A549 (cell line): ENCODE measurements around the gene ADAMTS2. TPM values are rescaled to one million over a fixed set of nuclear protein-coding genes. Genes with fewer than 3 reads are reported as not detected.

Source experiments
- ATAC-seq, 2 experiments: fragments of 200-7000 bp in 1 of 2; fragments of >200 bp in 1 of 2; cut with Nextera tagmentation in 1 of 2; cut with Tn5 transposase in 1 of 2; 3 replicates each; pipeline versions ENCODE4 v1.8.0 to v1.9.1; 2018 to 2020; ENCODE audit warnings: mild to moderate bottlenecking in 1 of 2, moderate library complexity in 1 of 2
- CTCF ChIA-PET: fragments of 300-600 bp; sonication (Branson Sonifier 250); formaldehyde crosslinking; extraction: SDS; loops from one replicate; lab custom pipeline; 2021; ENCODE audit warnings: antibody characterized with exemption, inconsistent platforms; lab: Yijun Ruan, JAX
- POLR2A ChIA-PET: fragments of 350-600 bp; formaldehyde crosslinking; extraction: SDS; loops from one replicate; lab custom pipeline; 2021; ENCODE audit warnings: antibody characterized with exemption, inconsistent platforms; lab: Yijun Ruan, JAX
- DNase-seq, 2 experiments: peaks; one replicate each; pipeline versions ENCODE4 v3.0.0 to v3.0.0-alpha.2; 2011 to 2016; ENCODE audit warnings: low read depth in 1 of 2, low spot score in 1 of 2
- FAIRE-seq: peaks from 2 replicates; lab custom pipeline; 2011; peaks lifted over from hg19 to GRCh38; lab: Jason Lieb, UNC
- H3K27ac ChIP-seq, 2 experiments: fragments of >200 bp; sonication (Bioruptor Twin); formaldehyde crosslinking; 3 replicates each; pipeline ENCODE4 v1.5.1; 2016 to 2017
- H3K4me1 ChIP-seq: fragments of >200 bp; sonication (Bioruptor Twin); formaldehyde crosslinking; 3 replicates; pipeline ENCODE4 v1.6.1; 2016
- H3K4me2 ChIP-seq: fragments of >200 bp; sonication (Bioruptor Twin); formaldehyde crosslinking; 3 replicates; pipeline ENCODE4 v1.6.1; 2016
- H3K4me3 ChIP-seq: fragments of >200 bp; sonication (Bioruptor Twin); formaldehyde crosslinking; 3 replicates; pipeline ENCODE4 v1.5.1; 2016
- H3K9me3 ChIP-seq: fragments of >200 bp; sonication (Bioruptor Twin); formaldehyde crosslinking; 3 replicates; pipeline ENCODE4 v1.6.1; 2016
- CHD4 ChIP-seq: fragments of 200-600 bp; sonication (generic); IDR thresholded peaks from 2 replicates; pipeline ENCODE4 v1.6.1; 2016; ENCODE audit warnings: antibody characterized with exemption, mild to moderate bottlenecking, borderline replicate concordance
- ELK1 ChIP-seq: fragments of 150-350 bp; IDR thresholded peaks from 2 replicates; pipeline ENCODE4 v1.6.1; 2014; ENCODE audit warnings: low read depth, mild to moderate bottlenecking, low read length
- ESRRA ChIP-seq: fragments of 150-350 bp; IDR thresholded peaks from 2 replicates; pipeline ENCODE4 v1.6.1; 2014; ENCODE audit warnings: mild to moderate bottlenecking, low read length, borderline replicate concordance
- FOSB ChIP-seq: fragments of 250-450 bp; sonication (Bioruptor Pico); IDR thresholded peaks from 2 replicates; pipeline ENCODE4 v1.5.0; 2020; ENCODE audit warnings: mild to moderate bottlenecking, moderate library complexity
- FOXS1 ChIP-seq: fragments of 250-450 bp; sonication (Bioruptor Pico); IDR thresholded peaks from 2 replicates; pipeline ENCODE4 v1.5.0; 2020; ENCODE audit warnings: mild to moderate bottlenecking, moderate library complexity
- GATA3 ChIP-seq: IDR thresholded peaks from 2 replicates; pipeline ENCODE4 v1.6.1; 2012; ENCODE audit warnings: borderline replicate concordance
- HDAC2 ChIP-seq: fragments of 200-600 bp; sonication (generic); IDR thresholded peaks from 2 replicates; pipeline ENCODE4 v1.6.1; 2016
- HEYL ChIP-seq: fragments of 250-450 bp; sonication (Bioruptor Pico); IDR thresholded peaks from 2 replicates; pipeline ENCODE4 v1.8.0; 2021; ENCODE audit warnings: mild to moderate bottlenecking, moderate library complexity
- HMGXB4 ChIP-seq: fragments of 250-450 bp; sonication (Bioruptor Pico); IDR thresholded peaks from 2 replicates; pipeline ENCODE4 v1.5.0; 2021; ENCODE audit warnings: mild to moderate bottlenecking, moderate library complexity, borderline replicate concordance
- HOXA7 ChIP-seq: fragments of 250-450 bp; sonication (Bioruptor Pico); IDR thresholded peaks from 2 replicates; pipeline ENCODE4 v1.5.0; 2020; ENCODE audit warnings: mild to moderate bottlenecking, moderate library complexity
- JUN ChIP-seq, 2 experiments: fragments of >200 bp; sonication (Bioruptor Twin); formaldehyde crosslinking; IDR thresholded peaks; 2 replicates in 1 of 2; 3 replicates in 1 of 2; pipeline ENCODE4 v1.6.1; 2016 to 2017
- MAFK ChIP-seq: fragments of 450-650 bp; IDR thresholded peaks from 2 replicates; pipeline ENCODE4 v1.6.1; 2014; ENCODE audit not compliant: partially characterized antibody
- MYC ChIP-seq: IDR thresholded peaks from 2 replicates; pipeline ENCODE4 v1.6.1; 2012; ENCODE audit warnings: mild to moderate bottlenecking, inconsistent platforms, low read length, improper control_type of control experiment, borderline replicate concordance
- PHF8 ChIP-seq: fragments of 200-600 bp; sonication (generic); IDR thresholded peaks from 2 replicates; pipeline ENCODE4 v1.6.1; 2016; ENCODE audit warnings: low read depth, mild to moderate bottlenecking, antibody characterized with exemption, moderate library complexity, borderline replicate concordance
- RCOR1 ChIP-seq: fragments of 150-350 bp; IDR thresholded peaks from 2 replicates; pipeline ENCODE4 v1.6.1; 2014; ENCODE audit warnings: antibody characterized with exemption, low read length, low read depth
- SMC3 ChIP-seq: fragments of >200 bp; sonication (Bioruptor Twin); formaldehyde crosslinking; IDR thresholded peaks from 3 replicates; pipeline ENCODE4 v1.6.1; 2018; ENCODE audit warnings: inconsistent platforms
- SREBF2 ChIP-seq: fragments of 450-650 bp; IDR thresholded peaks from 2 replicates; pipeline ENCODE4 v1.6.1; 2014; ENCODE audit warnings: mild to moderate bottlenecking, moderate library complexity
- ZC3H11A ChIP-seq: fragments of 450-650 bp; IDR thresholded peaks from 2 replicates; pipeline ENCODE4 v1.6.1; 2014; ENCODE audit warnings: antibody characterized with exemption, mild to moderate bottlenecking
- WGBS: methylation state at CpG from one replicate; pipeline ENCODE4 v1.1.6; 2017; ENCODE audit errors: missing lambda C conversion rate; 5-methylcytosine and 5-hydroxymethylcytosine counted together
- polyA plus RNA-seq, 4 experiments: library from polyadenylated mRNA; depleted of rRNA in 3 of 4; stranded (reverse); fragments of >200 nt; fragmentation: RNase III in 1 of 4; extraction: RNeasy Plus Mini Kit Qiagen cat#74134 plus additional on column Dnase treatment in 1 of 4; gene quantifications; 2 replicates in 3 of 4; 3 replicates in 1 of 4; pipeline ENCODE4 v1.2.3, GENCODE V29; 2011 to 2017
- TF ChIP-seq, protein P1 (sequence below): IDR thresholded peaks from 2 replicates; pipeline ENCODE4 v1.6.1; 2012
- TF ChIP-seq, protein P2 (sequence below): fragments of 250-450 bp; sonication (Bioruptor Pico); IDR thresholded peaks from 2 replicates; pipeline ENCODE4 v1.5.0; 2020; ENCODE audit warnings: low read depth, mild to moderate bottlenecking, moderate library complexity

The ADAMTS2 gene
- polyA plus RNA-seq, 2 of the 4 experiments (the other 2 are of a cell fraction): not detected

DNA sequence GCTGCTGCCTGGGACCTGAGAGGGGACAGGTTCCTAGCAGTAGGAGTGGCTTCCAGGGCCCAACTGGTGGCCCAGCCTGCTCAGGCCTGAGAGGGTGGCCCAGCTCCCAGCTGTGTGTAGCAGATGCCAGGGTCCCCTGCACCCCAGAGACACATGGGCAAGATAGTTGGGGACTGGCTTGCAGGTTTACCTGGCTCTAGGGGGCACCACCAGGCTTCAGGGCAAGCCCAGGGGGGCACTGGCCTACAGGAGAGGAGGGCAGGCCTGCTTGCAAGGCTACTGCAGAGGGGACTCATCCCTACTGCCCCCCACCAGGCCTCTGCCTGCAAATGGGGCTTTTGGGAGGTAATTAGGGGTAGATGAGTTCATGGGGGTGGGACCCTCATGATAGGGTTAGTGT is 161.8 kb downstream of the ADAMTS2 start:
- no peak for FAIRE-seq
- no peak for ATAC-seq
- DNase-seq: no peak
- Histone ChIP-seq H3K4me2 (no peak overlapping the region), H3K9me3 (peaks cover 29% of the 10 kb centered on the region; the same call in 2 of the 3 replicates), H3K27ac (no peak overlapping the region), H3K4me3 (no peak overlapping the region), H3K4me1 (no peaks in the 10 kb centered on the region)
- no peak for TF ChIP-seq ESRRA
- no peak for TF ChIP-seq ELK1
- TF ChIP-seq HMGXB4: no peak
- TF ChIP-seq FOSB (CRISPR knock-in tag): no peak
- no peak for TF ChIP-seq HDAC2
- no peak for TF ChIP-seq ZC3H11A
- no peak for TF ChIP-seq SMC3
- no peak for TF ChIP-seq MAFK
- TF ChIP-seq SREBF2: no peak
- no peak for TF ChIP-seq GATA3
- TF ChIP-seq, protein P1, sequence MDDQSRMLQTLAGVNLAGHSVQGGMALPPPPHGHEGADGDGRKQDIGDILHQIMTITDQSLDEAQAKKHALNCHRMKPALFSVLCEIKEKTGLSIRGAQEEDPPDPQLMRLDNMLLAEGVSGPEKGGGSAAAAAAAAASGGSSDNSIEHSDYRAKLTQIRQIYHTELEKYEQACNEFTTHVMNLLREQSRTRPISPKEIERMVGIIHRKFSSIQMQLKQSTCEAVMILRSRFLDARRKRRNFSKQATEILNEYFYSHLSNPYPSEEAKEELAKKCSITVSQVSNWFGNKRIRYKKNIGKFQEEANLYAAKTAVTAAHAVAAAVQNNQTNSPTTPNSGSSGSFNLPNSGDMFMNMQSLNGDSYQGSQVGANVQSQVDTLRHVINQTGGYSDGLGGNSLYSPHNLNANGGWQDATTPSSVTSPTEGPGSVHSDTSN: no peak
- no peak for TF ChIP-seq PHF8
- no peak for TF ChIP-seq FOXS1 (CRISPR knock-in tag)
- TF ChIP-seq RCOR1: no peak
- ChIA-PET CTCF (no interaction called here), POLR2A (no interaction called here)

DNA sequence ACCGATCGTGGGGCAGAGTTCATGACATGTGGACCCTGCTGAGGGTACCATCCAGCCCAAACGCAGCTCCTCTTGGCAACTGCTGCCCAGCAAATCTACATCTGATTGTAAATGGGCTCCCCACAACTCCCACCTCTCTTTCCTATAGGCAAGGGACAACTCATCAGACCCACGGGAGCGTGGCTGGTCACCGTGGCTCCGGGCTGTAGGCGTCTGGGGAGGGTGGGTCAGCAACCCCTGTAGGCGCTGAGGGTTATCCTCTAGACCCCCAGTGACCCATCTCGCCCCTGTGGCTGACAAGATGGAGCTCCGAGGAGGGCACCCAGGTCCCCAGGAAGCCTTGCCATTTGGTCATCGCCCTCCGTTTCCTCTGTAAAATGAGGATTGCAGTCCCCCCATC is 162.7 kb downstream of the ADAMTS2 start:
- WGBS: 34% methylated on average over 11 of the region's 13 CpGs
- Histone ChIP-seq H3K4me2 (no peak overlapping the region), H3K4me1 (no peaks in the 10 kb centered on the region), H3K27ac (no peak overlapping the region), H3K4me3 (no peak overlapping the region), H3K9me3 (peaks cover 33% of the 10 kb centered on the region; the same call in 2 of the 3 replicates)
- POLR2A ChIA-PET: no interaction called here
- CTCF ChIA-PET: no interaction called here
- no peak for TF ChIP-seq SMC3
- TF ChIP-seq CHD4: no peak
- no peak for FAIRE-seq
- DNase-seq: no peak
- no peak for ATAC-seq

GRCh38 chr5:179181988-179182387 is 163.3 kb downstream of the ADAMTS2 start:
- DNase-seq (no peak), FAIRE-seq (no peak), ATAC-seq (no peak)
- 27% methylated on average over 5 of the region's 9 CpGs for WGBS
- H3K9me3 ChIP-seq: peaks cover 27% of the 10 kb centered on the region; the same call in 2 of the 3 replicates
- POLR2A ChIA-PET: no interaction called here
- H3K4me2 ChIP-seq: no peak overlapping the region
- CTCF ChIA-PET: no interaction called here
- TF ChIP-seq HEYL (no peak), MYC (no peak), SMC3 (no peak), HOXA7 (CRISPR knock-in tag) (no peak), JUN (IDR thresholded peaks at IDR 0.05) (no peak)
- TF ChIP-seq, protein P2, sequence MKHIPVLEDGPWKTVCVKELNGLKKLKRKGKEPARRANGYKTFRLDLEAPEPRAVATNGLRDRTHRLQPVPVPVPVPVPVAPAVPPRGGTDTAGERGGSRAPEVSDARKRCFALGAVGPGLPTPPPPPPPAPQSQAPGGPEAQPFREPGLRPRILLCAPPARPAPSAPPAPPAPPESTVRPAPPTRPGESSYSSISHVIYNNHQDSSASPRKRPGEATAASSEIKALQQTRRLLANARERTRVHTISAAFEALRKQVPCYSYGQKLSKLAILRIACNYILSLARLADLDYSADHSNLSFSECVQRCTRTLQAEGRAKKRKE (CRISPR knock-in tag): no peak
- H3K4me1 ChIP-seq: no peaks in the 10 kb centered on the region
- no peak overlapping the region for H3K27ac ChIP-seq
- H3K4me3 ChIP-seq: no peak overlapping the region
